PC-9 (cell line): ENCODE results near the gene TNIK.

ENCODE experiments used
- CTCF ChIP-seq: fragments of 200-600 bp; sonication (generic); conservative IDR thresholded peaks from 2 replicates; pipeline ENCODE4 v1.6.1; 2017; ENCODE audit warnings: mixed run types, antibody characterized with exemption, mild to moderate bottlenecking, moderate library complexity
- EZH2 ChIP-seq: fragments of 200-600 bp; sonication (generic); IDR thresholded peaks from 2 replicates; pipeline ENCODE4 v1.8.0; 2017; ENCODE audit warnings: antibody characterized with exemption, low read depth

DNA sequence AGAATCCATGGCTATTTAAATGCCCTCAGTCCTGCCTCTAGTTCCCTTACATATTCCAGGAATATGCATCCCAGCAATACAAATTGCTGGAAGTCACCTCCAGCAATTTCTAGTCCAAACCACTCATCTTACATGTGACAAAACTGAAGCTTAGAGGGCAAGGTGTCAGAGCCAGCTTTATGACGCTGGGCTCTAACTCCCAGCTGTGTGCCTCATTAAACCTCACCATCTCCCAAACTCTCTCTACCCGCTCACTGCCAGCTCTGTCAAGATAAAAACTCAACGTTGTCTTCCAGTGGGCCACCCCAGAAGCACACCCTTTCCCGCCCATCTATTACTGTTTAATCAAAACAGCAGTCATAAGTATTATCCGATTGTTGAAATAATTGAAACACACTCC lies 7.9 kb downstream of the TNIK start:
- TF ChIP-seq CTCF (no peak), EZH2 (no peak)
